Fibroblast of skin of right quadriceps (primary cell): ENCODE measurements around the gene NRBF2.
"Not testable (repeated sequence)": the region's sequence is repeated elsewhere in the genome, so short reads cannot be mapped to it uniquely, and the experiment has no call there.

Experiments used
- DNase-seq: peaks from one replicate; pipeline ENCODE4 v3.0.0-alpha.2; 2013

The NRBF2 gene

DNA sequence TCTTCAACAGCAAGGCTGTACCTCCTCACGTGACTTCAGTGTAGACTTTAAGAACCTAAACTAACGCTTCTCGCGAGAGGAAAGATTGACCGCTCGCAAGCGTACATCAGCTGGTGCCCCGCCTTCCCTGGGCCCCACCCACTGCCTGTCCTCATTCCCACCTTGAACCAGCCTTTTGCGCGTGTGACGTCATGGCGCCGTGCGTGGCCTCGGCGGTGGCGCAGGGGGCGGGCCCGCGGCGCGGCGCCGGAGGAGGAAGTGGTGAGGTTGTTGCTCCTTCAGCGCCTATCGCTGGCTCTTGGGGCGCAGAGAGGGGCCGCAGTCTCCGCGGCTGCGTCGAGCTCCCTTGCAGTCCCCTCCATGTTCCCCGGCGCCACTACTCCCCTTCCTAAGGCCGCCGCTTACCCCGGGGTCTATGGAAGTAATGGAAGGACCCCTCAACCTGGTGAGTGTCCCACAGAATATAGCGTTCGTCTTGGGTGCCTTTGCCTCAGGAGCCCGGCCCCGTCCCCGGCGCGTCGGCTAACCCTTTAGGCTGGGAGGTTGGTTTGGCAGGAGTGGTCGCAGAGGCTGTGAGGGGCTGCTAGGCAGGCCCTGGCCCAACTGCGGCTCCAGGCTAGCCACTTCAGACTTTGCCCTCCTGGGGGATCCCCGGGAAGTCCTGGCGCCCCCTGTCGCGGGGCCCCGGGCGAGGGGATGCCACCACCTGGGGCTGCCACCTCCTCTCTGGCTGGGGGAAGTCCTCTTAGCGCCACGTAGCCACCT is at the start of gene NRBF2:
NRBF2 (plus strand) TSS at position 273 of the 765 bp plus-strand sequence; CDS start at position 416, 143 bp downstream.
- peak; percentile 99 for DNase-seq

DNA sequence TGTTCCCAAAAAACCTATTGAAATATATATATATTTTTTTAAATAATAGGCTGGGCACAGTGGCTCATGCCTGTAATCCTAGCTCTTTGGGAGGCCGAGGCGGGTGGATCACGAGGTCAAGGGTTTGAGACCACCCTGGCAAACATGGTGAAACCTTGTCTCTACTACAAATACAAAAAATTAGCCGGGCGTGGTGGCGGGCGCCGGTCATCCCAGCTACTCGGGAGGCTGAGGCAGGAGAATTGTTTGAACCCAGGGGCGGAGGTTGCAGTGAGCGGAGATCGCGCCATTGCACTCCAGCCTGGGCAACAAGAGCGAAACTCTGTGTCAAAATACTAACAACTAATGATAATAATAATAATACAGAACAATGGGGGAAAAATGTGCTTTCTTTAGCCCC is 49.7 kb upstream of the NRBF2 start:
- not testable (repeated sequence) for DNase-seq

- DNase-seq = peak; percentile 79
These were observed 49.0 kb upstream of the NRBF2 start for GRCh38 chr10:63083904-63084689.

DNA sequence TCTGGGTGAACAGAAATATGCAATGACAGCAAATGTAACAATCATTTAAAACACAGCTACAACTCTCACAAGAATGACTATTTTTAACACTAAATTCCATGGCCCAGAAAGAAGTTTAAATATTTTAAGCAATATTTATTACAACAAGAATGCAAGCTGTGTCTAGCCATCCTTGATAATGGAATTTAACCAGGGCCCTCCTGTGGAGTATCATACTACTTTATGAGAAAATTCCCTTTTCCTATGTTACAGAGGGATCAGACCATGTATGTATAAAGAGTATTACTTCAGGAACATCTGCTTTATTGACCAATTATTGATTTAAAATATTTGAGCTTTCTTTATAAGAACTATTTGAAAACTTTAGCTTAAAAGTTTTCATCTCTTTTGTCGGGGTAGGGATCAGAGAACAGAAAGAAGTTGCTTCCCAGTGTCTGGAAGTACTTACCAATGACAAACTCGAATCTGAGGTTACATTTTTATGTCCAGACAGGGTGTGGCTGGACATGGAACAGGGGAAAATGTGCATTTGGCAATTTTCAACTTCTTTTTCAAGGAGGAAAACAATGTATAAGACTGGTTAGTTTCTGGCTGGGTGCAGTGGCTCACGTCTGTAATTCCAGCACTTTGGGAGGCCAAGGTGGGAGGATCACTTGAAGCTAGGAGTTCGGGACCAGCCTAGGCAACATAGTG is 48.3 kb upstream of the NRBF2 start:
- peak; percentile 50 for DNase-seq

- no peak for DNase-seq
These were observed 39.9 kb upstream of the NRBF2 start for GRCh38 chr10:63093227-63093626.

- DNase-seq = no peak
These were observed 38.7 kb upstream of the NRBF2 start for GRCh38 chr10:63094405-63094804.

- no peak for DNase-seq
These were observed 38.2 kb upstream of the NRBF2 start for GRCh38 chr10:63094881-63095280.

- DNase-seq = no peak
These were observed 33.4 kb upstream of the NRBF2 start for GRCh38 chr10:63099734-63100133.

GRCh38 chr10:63101091-63101490 is 32.0 kb upstream of the NRBF2 start:
- DNase-seq = not testable (repeated sequence)

- DNase-seq = not testable (repeated sequence)
These were observed 30.7 kb upstream of the NRBF2 start for GRCh38 chr10:63102279-63102883.

- not testable (repeated sequence) for DNase-seq
These were observed 29.9 kb upstream of the NRBF2 start for GRCh38 chr10:63103178-63103577.

DNA sequence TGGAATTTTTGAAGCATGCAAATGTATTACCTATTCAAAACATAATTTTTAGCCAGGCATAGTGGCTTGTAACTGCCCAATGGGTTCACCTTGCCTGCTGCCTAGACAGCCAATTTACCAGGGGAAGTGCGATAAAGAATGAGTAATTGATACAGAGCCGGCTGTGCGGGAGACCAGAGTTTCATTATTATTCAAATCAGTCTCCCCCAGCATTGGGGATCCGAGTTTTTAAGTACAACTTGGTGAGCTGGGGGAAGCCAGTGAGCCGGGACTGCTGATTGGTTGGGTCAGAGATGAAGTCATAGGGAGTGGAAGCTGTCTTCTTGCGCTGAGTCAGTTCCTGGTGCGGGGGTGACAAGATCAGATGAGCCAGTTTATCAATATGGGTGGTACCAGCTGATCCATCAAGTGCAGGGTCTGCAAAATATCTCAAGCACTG is 29.1 kb upstream of the NRBF2 start:
- no peak for DNase-seq

- DNase-seq = peak; percentile 78
These were observed 27.7 kb upstream of the NRBF2 start for GRCh38 chr10:63105225-63106110.

- peak; percentile 69 for DNase-seq
These were observed 26.9 kb upstream of the NRBF2 start for GRCh38 chr10:63106111-63106755.

- no peak for DNase-seq
These were observed 25.1 kb upstream of the NRBF2 start for GRCh38 chr10:63107943-63108437.

DNA sequence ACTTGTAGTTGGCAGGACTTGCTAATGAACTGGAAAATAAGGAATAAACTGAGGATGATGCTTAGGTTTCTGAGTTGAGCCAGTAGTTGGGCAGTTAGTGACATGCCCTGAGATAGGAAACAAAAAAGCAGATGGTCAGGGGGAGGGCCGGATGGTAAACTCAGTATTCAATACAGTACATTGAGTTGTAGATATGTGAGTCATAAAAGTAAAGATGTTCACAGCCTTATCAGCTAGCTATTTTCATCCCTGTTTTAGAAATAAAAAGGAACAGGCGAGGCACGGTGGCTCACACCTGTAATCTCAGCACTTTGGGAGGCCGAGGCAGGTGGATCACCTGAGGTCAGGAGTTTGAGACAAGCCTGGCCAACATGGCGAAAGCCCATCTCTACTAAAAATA is 22.2 kb upstream of the NRBF2 start:
- DNase-seq = no peak

GRCh38 chr10:63114031-63114814 is 18.9 kb upstream of the NRBF2 start:
- DNase-seq = peak; percentile 91

DNA sequence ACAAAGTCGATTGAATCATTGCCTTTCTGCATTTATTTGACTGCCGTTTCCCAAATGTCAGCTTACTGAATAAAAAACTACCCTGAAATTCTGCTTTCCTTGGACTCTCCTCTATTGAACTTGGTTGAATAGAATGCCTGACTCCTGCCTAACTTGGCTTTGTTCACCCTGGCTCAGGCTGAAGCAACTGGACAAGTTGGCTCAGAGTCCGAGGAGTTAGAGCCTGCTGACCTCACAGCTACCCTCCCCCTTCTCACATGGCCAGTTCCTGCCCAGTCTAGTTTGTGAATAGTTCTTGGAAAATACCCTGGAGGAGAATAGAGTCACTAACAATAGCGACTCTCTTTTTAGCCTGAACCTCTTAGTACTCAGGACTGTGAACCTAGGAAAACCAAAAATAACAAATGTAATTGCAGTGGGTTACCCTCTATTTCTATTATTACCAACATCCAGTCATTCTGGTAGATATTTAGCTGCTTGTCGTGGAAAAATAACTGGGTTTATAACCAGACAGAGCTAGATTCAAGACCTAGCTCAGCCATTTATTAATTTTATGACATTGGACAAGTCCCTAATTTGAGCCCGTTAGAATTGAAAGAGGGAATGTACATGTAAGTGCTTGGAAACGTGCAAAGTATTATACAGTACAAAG is 17.3 kb upstream of the NRBF2 start:
- DNase-seq = peak; percentile 75

DNA sequence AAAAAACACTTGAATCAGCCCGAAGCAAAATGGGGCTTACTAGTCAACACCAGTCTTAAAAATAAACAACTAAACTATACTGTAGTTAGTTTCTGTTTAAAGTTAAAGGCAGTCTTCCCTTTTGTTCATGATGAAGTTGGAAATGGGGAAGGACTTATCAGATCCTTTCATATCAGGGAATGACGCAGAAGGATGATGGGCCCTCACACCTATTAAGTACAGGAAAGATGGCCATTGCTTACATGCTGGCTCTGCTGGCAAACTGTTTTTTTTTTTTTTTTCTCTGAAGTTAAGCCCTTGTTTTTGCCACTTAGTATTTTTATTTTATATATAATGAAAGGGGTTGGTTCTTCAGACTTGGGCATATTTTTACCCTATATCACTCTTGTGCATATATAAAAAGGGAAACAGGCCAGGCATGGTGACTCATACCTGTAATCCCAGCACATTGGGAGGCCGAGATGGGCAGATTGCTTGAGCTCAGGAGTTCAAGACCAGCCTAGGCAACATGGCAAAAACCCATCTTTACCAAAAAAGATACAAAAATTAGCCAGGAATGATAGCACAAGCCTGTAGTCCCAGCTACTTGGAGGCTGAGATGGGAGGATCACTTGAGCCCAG is 16.6 kb upstream of the NRBF2 start:
- no peak for DNase-seq
